HG02610 (cell line): Measurements from ENCODE around the gene GCK.

Experiments
- ATAC-seq: cut with Tn5 transposase; IDR thresholded peaks from one replicate; pipeline ENCODE4 v1.9.1; 2021; ENCODE audit warnings: mild to moderate bottlenecking, moderate library complexity; ENCODE audit not compliant: unreplicated experiment

The GCK gene

DNA sequence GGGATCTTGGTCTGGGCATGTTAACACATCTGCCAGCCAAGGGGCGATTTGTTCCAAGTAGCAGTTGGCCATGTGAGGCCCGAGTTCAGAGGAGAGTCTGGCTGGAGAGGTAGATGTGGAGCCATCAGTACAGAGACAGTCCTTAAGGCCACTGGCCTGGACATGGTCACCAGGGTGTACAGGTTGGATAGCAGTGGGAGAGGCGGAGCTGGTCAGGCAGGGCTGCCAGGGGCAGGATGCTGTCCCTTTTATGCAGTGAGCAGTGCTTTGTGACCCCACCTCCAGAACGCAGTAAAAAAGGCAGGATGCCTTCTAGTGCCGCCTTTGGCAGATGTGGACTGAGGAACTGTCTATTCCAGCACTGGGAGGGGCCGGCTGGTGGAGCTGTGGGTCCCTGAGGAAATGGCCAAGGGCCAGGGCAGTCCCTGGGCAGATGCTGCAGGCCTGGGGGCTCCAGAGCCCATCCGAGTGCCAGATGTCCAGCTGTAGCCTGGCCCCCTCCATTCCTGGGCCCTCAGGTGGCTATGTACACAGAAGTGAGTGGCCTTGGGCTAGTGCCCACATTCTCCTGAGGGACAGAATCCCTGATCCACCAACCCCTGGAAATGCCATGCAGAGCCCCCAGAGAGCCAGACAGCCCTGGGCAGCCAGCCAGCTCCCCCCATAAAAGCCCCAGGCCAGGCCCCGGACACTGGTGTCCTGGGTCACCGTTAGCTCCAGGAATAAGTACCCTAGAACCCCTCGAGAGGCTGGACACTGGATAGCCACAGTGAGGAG lies 31.0 kb downstream of the GCK start:
- ATAC-seq = no peak

DNA sequence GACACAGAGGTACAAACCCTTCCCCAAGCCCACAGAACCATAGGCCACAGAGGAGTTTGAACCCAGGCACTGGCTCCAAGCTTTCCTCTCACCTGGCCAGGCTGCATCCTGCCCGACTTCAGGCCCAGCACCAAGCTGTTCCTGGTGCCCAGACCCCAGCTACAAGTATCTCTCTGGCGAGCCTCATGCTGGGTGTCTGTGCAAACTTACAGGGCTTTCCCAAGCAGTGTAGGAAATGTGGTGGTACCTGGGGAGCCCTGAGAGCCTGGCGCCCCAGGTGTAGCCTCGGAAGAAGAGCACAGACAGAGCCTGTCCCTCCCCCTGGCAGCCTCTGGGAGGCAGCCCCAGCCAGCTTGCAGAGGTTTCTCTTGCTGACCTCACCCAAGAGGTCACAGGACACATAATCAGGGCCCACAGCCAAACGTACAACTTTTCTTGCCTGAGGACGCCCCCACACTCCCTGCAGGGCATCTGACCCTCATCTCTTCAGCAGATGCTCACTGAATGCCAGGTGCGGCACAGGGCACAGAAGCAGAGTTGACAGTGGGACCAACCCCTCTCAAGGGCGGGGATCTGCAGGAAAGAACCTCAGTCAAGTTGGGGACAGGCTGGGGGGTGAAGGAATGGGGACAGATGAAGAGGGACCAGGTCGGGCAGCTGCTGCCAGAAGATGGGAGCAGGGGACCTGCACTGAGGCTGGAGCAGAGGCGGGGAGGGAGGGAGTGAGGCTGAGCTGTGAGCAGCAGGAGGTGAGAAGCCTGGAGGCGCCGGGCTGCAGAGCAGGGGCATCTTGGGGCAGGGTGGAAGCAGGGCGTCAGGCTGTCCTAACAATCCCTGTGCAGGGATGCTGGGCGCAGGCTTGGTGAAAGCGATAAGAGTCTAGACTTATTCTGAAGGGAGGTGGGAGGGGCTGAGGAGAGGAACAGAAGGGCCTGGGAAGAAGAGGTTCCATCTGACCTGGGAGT lies 31.8 kb downstream of the GCK start:
- no peak for ATAC-seq

DNA sequence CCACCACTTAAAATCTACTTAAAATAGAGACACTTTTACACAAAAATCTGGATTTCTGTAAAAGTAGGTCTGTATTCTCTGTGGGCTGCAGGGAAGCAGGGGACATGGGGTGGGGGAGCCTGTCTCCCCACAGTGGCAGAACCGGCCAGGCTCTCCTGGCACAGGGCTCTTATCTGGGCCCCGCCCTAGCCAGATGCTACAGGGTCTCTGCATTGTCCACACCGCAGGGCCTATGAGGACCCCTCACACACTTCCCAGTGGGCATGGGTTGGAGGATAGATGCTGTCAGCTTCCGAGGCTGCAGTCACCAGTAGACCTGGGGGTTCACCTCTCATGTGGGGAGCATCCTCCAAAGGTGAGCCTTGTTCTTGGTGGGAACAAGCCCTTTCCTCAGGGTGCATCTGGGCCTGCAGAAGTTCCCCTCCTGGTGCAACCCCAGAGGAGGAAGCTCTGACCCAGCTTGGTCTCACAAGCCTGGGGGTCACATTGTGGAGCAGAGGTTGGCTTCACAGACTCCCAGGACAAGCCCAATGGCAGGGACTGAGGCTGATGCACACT lies 32.7 kb downstream of the GCK start:
- no peak for ATAC-seq

DNA sequence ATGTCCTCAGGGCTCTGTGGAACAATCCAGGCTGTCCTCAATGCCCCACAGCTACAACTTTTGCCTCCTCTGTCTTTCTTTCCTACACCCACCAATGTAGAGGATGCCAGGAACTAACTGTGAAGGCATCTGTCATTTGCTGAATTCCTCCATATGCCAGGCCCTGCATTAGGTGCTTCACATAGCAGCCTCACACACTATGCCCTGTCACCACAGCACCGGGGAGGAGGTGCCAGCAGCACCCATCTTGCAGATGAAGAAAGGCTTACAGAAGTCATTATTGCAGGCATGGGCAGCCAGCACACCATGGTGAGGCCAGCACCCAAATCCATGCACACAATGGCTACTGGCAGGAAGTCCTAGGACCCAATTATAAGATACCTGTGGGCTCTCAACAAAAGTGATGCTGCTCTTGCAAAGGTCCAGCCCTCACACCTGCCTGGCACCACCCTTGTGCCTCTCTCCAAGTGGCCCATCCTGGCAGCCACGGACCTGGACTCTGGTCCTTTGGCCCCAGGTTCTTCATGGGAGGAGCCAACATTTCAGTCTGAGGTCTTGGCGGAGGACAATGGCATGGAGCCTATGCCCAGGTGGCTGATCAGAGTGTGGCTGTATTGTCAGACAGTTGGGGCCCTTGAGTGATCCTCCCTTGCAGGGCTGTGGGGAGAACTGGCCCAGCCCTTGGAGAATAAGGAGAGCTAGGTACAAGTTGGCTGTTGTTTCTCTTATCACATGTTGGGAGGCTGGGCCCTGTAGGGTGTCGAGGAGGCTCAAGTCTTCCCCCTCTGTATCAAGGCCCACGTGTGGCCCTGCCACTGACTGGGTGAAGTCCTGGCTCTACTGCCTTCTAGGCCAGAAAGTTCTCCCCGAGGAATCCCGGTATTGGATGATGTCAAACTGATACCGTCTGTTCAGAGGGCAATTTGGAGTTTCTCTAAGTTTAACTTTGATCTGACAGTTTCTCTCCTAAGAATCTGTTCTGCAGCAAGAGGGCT lies 33.8 kb downstream of the GCK start:
- no peak for ATAC-seq

DNA sequence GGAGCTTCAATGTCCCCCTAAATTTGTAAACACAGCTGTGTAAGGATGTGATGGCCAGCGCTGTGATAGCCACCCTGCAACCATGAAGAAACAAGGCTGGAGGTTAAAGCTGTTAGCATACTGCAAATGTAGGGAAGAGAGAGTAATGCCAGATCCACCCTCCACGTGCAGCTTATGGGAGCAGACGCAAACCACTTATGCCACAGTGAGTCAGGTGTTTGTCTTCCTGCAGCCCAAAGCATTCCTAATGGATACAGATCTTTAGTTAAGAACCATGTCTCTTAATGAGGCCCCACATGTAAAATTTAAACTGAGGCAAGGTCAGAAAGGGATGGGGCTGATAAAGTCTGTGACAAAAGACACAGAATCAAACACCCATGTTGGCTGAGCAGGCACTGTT lies 34.5 kb downstream of the GCK start:
- no peak for ATAC-seq

DNA sequence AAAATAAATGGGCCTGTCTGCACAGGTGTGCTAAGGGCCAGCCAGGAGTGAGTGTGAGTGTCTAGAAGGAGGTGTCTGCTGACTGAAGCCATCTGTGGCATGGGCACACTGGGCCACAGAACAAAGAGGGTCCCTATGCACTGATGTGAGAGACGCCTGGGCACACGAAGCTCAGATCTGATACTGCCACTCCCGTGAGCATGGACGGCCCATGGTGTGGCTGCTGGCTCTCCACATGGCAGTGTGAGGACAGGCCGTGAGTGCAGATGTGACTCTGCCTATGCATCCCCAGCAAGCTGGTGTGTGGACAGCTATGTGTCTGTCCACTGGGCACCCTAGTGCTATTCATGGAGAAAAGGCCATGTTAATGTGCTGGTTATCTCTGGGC lies 35.3 kb downstream of the GCK start:
- ATAC-seq = no peak

DNA sequence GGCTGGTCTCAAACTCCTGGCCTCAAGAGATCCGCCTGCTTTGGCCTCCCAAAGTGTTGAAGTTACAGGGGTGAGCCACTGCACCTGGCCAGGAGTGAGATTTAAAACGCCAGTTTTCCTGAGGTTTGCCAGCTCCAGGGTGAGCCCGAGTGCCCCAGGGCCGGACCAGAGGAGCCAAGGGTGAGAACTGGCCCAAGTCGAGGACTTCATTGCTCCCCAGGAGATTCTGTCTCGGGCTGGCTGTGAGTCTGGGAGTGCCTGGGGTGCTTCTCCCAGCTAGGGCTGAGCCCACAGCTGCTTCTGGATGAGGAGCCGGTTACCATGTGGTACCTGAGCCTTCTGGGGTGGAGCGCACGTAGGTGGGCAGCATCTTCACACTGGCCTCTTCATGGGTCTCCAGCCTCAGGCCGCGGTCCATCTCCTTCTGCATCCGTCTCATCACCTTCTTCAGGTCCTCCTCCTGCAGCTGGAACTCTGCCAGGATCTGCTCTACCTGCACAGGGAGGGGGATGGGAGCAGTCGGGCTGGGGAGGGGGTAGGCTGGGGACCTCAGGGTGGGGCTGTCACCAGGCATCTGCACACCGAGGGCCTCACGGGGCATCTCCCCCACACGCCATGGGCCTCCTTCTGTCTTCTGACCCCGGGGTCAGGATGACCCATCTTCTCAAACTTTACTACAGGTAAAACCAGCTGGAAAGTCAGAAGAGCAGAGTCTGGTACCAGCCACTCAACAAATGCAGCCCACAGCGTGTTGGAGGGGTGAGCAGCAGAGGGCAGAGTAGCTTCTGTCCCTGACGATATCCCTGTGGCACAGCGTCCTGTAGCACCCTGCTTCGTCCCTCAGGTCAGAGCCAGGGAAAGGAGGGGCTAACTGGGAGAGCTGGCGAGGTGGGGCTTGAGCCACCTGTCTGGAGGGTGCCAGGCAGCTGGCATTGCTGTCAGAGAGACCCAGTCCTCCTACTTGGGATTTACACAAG lies 36.0 kb downstream of the GCK start:
- no peak for ATAC-seq

DNA sequence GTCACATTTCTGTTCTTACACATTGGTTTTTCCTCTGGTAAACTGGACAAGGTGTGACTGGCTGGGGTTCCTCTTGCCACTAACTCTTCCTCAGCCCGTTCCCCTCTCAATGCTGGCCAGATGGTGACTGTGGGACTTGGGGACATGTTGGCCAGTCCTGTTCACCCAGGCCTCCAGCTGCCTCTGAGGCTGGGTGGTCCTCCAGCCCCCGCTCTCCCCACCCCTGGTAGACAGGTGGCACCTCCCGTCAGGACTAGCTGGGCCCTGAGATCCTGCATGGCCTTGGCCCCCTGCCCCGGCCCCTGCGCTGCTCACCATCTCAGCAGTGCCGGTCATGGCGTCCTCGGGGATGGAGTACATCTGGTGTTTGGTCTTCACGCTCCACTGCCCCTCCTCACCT lies 37.3 kb downstream of the GCK start:
- ATAC-seq = no peak

DNA sequence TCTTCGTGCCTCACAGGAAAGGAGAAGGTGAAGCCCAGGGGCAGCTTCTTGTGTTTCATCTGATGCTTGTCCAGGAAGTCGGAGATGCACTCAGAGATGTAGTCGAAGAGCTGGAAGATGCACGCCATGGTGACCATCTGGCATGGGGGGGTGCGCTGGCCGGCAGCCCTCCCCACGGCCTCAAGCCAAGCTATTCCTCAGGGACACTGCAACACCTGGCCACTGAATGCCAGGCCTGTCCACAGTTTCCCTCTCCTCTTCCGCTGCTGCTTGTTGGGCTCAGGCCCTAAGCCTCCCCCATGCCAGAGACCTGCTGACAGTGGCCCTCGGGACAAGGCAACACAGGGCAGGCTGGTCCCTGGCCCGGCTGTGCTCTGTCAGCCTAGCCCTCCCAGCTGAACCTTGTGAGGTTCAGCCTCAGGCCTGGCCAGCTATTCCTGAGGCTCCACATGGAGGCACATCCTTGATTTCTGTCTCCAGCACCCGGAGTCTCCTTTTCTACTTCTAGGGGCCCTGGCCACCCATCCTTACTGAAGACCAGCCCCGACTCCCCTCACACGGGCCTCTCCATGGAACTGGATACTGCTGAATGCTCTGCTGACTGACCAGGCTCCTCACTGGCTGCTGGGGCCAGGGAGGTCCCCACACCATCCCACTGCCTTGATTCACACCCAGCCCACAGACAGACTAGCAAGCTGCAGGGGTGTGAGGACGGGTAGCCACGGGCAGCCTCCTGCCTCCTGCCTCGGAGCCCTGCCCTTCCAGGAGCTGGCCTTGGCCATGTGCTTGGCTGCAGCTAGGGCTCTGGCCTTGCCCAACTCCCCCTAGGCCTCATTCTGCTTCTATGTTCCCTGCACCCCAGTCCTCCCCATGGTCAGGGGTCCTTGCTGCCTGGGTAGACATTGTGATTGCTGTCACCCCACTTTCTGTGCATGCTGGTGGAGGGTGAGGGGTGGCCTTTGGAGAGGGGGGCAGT lies 38.0 kb downstream of the GCK start:
- no peak for ATAC-seq

DNA sequence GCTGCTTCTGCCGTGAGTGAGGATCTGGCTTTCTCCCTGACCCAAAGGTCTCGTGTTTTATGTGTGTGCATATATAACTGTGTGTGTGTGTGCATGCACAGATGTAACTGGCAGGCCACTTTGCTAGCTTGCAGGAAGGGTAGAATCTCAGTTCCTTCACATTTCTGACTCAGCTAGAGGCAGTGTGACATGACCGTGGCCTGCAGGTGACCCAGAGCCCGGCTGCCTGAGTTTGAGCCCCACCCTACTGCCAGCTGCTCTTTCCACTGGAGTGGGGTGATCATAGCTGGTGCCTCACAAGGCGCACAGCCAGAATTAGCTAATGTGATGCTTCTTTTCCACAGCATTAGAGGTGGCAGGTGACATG lies 38.8 kb downstream of the GCK start:
- peak; percentile 59 for ATAC-seq

DNA sequence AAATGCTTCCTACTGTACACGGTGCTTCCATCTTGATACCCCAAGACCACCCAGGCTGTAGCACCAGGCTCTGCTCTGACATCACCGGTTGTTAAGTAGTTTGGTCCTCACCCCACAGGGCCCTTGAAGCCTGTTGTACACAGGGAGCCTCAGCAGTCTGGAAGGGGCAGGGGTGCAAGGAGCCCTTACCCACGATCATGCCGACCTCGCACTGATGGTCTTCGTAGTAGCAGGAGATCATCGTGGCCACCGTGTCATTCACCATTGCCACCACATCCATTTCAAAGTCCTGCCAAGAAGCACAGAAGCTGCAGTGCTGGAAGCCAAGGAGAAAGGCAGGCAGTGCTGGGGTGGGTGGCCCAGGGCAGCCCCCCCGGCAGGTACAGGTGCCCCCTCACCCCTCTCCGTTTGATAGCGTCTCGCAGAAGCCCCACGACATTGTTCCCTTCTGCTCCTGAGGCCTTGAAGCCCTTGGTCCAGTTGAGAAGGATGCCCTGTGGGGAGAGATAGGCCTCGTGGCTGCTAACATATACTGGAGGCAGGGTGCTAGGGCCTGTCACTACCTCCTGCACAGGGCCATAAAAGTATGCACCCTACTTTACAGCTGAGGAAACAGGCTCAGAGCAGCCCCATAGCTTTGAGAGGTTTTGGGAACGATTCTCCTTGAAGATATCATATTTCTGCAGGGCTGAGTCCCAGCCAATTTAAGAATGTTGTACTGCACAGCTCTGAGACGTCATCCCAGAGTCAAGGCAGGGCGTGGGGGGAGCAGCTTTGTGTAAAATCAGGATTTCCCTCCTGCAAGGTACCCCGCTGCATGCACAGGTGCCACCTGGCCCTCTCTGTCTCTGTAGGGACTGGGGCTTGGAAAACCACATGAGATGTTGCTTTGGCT lies 39.4 kb downstream of the GCK start:
- ATAC-seq = no peak

DNA sequence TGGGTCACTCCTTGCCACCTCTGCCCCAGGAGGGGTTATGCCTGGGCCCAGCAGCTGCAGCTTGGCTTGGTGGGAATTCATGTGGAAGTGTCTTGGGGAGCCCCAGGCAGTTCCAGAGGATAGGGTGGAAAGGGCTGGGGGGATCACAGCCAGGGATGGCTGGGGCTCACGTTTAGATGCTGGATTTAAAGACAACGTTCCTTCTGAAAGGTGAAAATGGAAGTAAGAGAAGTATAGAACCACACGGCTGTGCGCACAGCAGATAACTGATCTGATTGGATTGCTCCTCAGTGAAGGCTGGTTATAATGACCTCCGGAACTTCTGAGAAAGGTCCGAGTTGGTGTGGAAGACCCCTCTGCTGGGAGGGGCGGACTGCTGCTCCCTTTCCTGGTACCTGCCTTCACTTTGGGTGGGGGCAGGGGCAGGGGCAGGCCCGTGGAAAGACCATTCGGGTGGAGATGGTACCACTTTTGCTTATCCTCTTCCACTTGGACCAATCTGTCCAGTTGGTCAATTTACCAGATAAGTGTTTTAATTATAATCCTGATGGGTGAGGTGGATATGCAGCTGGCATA lies 40.2 kb downstream of the GCK start:
- ATAC-seq = no peak

DNA sequence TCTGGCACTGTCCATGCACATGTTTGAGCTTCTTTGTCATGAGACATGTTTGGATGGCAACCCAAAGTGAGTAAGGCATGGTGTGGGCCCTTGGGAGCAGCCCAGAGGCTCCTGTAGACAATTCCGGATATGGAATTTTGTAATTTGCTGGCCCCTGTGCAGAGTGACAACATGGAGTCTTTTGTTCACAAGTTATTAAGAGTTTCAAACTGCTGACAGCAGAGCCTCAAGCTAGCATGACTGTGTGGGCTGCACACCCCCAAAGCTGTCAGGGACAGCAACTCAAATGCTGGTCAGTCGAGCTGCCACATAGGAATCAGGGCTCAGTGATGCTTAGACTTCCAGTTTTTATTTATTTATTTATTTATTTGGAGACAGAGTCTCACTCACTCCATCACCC lies 41.1 kb downstream of the GCK start:
- ATAC-seq = no peak

DNA sequence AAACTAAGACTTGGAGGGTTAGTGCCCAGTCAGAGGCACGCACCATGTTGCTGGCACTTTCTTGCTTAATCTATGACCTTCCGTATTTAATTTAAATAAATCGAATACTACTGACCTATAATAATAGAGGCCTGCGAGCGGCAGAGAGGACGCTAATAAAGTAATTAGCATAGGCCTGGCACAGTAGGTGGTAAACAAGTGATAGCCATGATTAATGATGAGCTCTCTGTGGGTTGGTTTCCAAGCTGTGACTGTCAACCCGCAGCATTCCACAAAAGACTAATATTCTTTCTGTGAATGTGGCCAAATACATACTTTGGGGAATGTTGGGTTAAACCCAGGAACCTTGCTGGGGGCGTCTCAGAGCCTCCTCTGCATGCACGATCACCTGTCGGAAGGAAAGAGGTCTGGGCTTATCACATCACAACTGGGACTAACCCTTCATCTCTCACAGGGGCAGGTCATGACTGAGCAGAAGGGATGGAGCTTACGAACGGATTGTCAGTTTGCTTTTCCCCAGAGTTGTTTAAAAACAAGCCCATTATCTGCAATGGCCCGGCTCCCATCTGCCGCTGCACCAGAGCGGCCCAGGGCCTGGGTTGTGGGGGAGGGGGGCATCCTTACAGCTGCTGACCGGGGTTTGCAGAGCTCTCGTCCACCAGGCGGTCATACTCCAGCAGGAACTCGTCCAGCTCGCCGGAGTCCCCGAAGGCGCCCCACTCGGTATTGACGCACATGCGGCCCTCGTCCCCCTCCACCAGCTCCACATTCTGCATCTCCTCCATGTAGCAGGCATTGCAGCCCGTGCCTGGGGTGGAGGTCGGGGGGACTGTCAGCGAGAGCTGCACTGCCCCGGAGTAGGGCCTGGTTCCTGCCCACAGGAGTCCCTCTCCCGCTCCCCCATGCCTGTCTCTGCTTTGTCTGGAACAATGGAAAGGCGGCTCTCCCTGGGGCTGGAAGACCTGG lies 41.9 kb downstream of the GCK start:
- ATAC-seq = no peak

DNA sequence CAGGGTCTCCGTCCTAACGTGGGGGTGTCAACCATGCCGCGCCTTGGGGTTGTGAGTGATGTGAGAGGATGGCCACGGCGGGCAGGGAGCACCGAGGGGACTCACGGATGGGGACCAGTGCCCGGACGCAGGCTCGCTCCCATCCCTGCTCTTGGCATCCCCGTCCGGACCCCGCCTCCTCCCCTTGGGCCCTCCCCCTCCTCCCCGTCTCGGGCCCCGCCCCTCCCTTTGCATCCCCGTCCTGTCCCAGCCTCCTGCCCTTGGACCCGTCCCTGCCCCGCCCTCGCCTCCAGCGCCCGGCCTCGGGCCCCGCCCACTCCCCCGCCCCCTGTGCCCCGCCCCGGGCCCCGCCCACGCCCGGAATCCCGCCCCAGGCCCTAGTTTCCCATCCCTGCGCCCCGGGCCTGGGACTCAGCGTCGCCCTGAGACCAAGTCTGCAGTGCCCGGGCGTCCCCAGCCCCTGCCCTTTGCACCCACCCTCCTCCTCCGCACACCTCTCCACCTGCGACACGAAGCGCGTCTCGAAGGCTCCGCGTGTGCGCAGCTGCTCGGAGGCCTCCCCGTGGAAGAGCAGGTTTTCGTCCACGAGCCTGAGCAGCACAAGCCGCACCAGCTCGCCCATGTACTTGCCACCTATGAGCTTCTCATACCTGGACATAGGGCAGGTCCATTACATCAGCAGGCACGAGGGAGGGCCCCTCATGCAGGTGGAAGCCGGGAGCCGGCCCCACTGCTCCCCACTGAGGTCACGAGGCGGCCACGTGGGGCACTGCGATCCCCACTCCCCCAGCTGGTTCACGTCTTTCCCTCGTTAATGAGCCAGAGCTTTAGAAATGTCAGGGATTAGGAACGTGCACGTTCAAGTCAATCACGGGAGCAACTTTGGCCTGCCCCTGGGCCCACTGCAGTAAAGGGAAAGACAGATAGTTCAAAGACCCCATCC lies 43.0 kb downstream of the GCK start:
- ATAC-seq = no peak
